CD14-positive monocyte (primary cell): ENCODE measurements around the gene PARVG. TPM values are rescaled to one million over a fixed set of nuclear protein-coding genes. Genes with fewer than 3 reads are reported as not detected.

Source experiments
- DNase-seq, 3 donors: peaks; one replicate each; pipeline ENCODE4 v3.0.0-alpha.2; 2011 to 2022
- H2AFZ ChIP-seq: 2 replicates; pipeline ENCODE4 v1.6.0; 2012; ENCODE audit warnings: mild to moderate bottlenecking, low read depth, low read length, inconsistent platforms; ENCODE audit not compliant: insufficient read depth, poor library complexity, severe bottlenecking
- H3K27ac ChIP-seq, 2 donors: 1 replicate in 1 of 2; 2 replicates in 1 of 2; pipeline ENCODE4 v1.5.1; 2012 to 2013; ENCODE audit warnings: low read length in 2 of 2, control low read depth in 1 of 2, inconsistent platforms in 1 of 2, low read depth in 1 of 2, mild to moderate bottlenecking in 1 of 2
- H3K27me3 ChIP-seq, 2 donors: one replicate each; pipeline versions ENCODE4 v1.6.0 to v1.6.1; 2011 to 2013; ENCODE audit warnings: low read length in 2 of 2; ENCODE audit not compliant: control insufficient read depth in 2 of 2, insufficient read depth in 2 of 2
- H3K36me3 ChIP-seq, 2 donors: replicated peaks in 1 of 2; 1 replicate in 1 of 2; 2 replicates in 1 of 2; pipeline versions ENCODE4 v1.5.1 to v1.6.1; 2012 to 2013; ENCODE audit warnings: low read length in 2 of 2, control low read depth in 1 of 2, inconsistent platforms in 1 of 2, mild to moderate bottlenecking in 1 of 2; ENCODE audit not compliant: insufficient read depth in 2 of 2, control insufficient read depth in 1 of 2
- H3K4me1 ChIP-seq, 2 donors: 1 replicate in 1 of 2; 2 replicates in 1 of 2; pipeline versions ENCODE4 v1.5.1 to v1.6.1; 2012 to 2013; ENCODE audit warnings: low read length in 2 of 2, control low read depth in 1 of 2, inconsistent platforms in 1 of 2, mild to moderate bottlenecking in 1 of 2, moderate library complexity in 1 of 2; ENCODE audit not compliant: insufficient read depth in 2 of 2, control insufficient read depth in 1 of 2
- H3K4me2 ChIP-seq: replicated peaks from 2 replicates; pipeline ENCODE3; 2012; ENCODE audit warnings: low read length, moderate library complexity, mild to moderate bottlenecking; ENCODE audit not compliant: poor library complexity, severe bottlenecking; ENCODE audit errors: extremely low read depth
- H3K4me3 ChIP-seq, 3 experiments: fragments of 200-600 bp in 1 of 3; sonication (generic) in 1 of 3; replicated peaks in 1 of 3; 1 replicate in 2 of 3; 2 replicates in 1 of 3; pipeline ENCODE4 v1.5.1; 2011 to 2013; ENCODE audit warnings: low read length in 3 of 3, mild to moderate bottlenecking in 3 of 3, control low read depth in 2 of 3, low read depth in 2 of 3, inconsistent platforms in 1 of 3, moderate library complexity in 1 of 3
- H3K79me2 ChIP-seq: 2 replicates; pipeline ENCODE4 v1.6.0; 2012; ENCODE audit warnings: mild to moderate bottlenecking, control low read depth, inconsistent platforms, low read length, moderate library complexity; ENCODE audit not compliant: insufficient read depth
- H3K9ac ChIP-seq: 2 replicates; pipeline ENCODE4 v1.6.0; 2017; ENCODE audit warnings: low read length, mild to moderate bottlenecking; ENCODE audit not compliant: insufficient read depth, poor library complexity, severe bottlenecking
- H3K9me3 ChIP-seq, 2 donors: replicated peaks in 1 of 2; 1 replicate in 1 of 2; 2 replicates in 1 of 2; pipeline versions ENCODE4 v1.5.1 to v1.6.1; 2012 to 2013; ENCODE audit warnings: low read length in 2 of 2, control low read depth in 1 of 2; ENCODE audit not compliant: control insufficient read depth in 1 of 2, insufficient read depth in 1 of 2
- H4K20me1 ChIP-seq: 2 replicates; pipeline ENCODE4 v1.6.0; 2012; ENCODE audit warnings: mild to moderate bottlenecking, low read length, control low read depth, moderate library complexity; ENCODE audit not compliant: insufficient read depth
- H3K27ac Mint-ChIP-seq, 7 donors: one replicate each; pipeline ENCODE4 v1.8.0; 2020; ENCODE audit warnings: mild to moderate bottlenecking in 7 of 7, mixed read lengths in 7 of 7, moderate library complexity in 6 of 7, inconsistent platforms in 2 of 7
- H3K27me3 Mint-ChIP-seq, 3 donors: one replicate each; pipeline ENCODE4 v1.8.0; 2021 to 2022; ENCODE audit warnings: low read depth in 3 of 3, mild to moderate bottlenecking in 3 of 3, mixed read lengths in 3 of 3, moderate library complexity in 3 of 3, inconsistent platforms in 1 of 3
- H3K36me3 Mint-ChIP-seq, 2 donors: one replicate each; pipeline ENCODE4 v1.8.0; 2020; ENCODE audit warnings: mixed read lengths in 2 of 2, inconsistent platforms in 1 of 2, mild to moderate bottlenecking in 1 of 2
- H3K4me1 Mint-ChIP-seq: one replicate; pipeline ENCODE4 v1.8.0; 2020; ENCODE audit warnings: mild to moderate bottlenecking, mixed read lengths
- H3K4me3 Mint-ChIP-seq, 2 donors: one replicate each; pipeline ENCODE4 v1.8.0; 2020; ENCODE audit warnings: mild to moderate bottlenecking in 2 of 2, mixed read lengths in 2 of 2, moderate library complexity in 1 of 2
- H3K9me3 Mint-ChIP-seq, 7 donors: one replicate each; pipeline ENCODE4 v1.8.0; 2020 to 2022; ENCODE audit warnings: mixed read lengths in 7 of 7, mild to moderate bottlenecking in 6 of 7, moderate library complexity in 6 of 7, inconsistent platforms in 2 of 7
- CTCF ChIP-seq: fragments of 200-600 bp; IDR thresholded peaks from one replicate; pipeline ENCODE4 v1.8.0; 2022; ENCODE audit warnings: antibody characterized with exemption, mild to moderate bottlenecking
- WGBS: methylation state at CpG from one replicate; pipeline ENCODE4 v1.1.5; 2013; ENCODE audit warnings: missing lambda C conversion rate; ENCODE audit not compliant: insufficient coverage; 5-methylcytosine and 5-hydroxymethylcytosine counted together
- intact Hi-C, 2 donors: fragments of 100-400 bp; cut with micrococcal nuclease; formaldehyde crosslinking; loops; one replicate each; pipeline versions ENCODE4 v1.15.0 to v1.15.1; 2023
- polyA plus RNA-seq, 3 donors: library from polyadenylated mRNA; depleted of rRNA in 1 of 3; unstranded in 2 of 3; stranded (reverse) in 1 of 3; fragments of 300-500 nt in 2 of 3; fragments of >200 nt in 1 of 3; fragmentation: Illumina TruSeq in 2 of 3; gene quantifications; 1 replicate in 2 of 3; 2 replicates in 1 of 3; pipeline ENCODE4 v1.2.3, GENCODE V29; 2012 to 2021

The PARVG gene
- polyA plus RNA-seq, 3 donors = 169 to 577 (median 190) TPM

- TF ChIP-seq CTCF = no peak
- Histone ChIP-seq H4K20me1 (peaks cover 30% of the 10 kb centered on the region), H3K9ac (peak overlapping the region; percentile 95), H3K27me3 (no peaks in the 10 kb centered on the region), H3K36me3 (peaks cover 25 to 30% of the 10 kb centered on the region in 2 donors), H3K79me2 (peaks cover 63% of the 10 kb centered on the region), H3K9me3 (no peaks in the 10 kb centered on the region), H3K4me3 (peak overlapping the region; percentile 56 to 90 (median 86)), H2AFZ (peak overlapping the region; percentile 82), H3K4me1 (peaks cover 32 to 44% of the 10 kb centered on the region in 2 donors), H3K4me2 (peak overlapping the region; percentile 97), H3K27ac (peak overlapping the region; percentile 93 to 97)
- Mint-ChIP-seq H3K27ac (peak overlapping the region; percentile 96 to 100 (median 98)), H3K9me3 (no peaks in the 10 kb centered on the region), H3K27me3 (no peaks in the 10 kb centered on the region), H3K4me3 (peak overlapping the region; percentile 90 to 95), H3K36me3 (peaks cover 28 to 32% of the 10 kb centered on the region in 2 donors), H3K4me1 (peaks cover 35% of the 10 kb centered on the region)
- peak; percentile 60 to 73 (median 67) for DNase-seq
- intact Hi-C loops = loop anchor here (5.0 to 10.0 kb wide), 3 partner anchors 114 to 444 kb away; partner anchors contain the start of gene RTL6 (in 1 of the 2)
- WGBS = under 1% methylated on average over 30 of the region's 40 CpGs
These were observed 547 bp downstream of the PARVG start for GRCh38 chr22:44181033-44181911.

GRCh38 chr22:44181912-44182587, 1.3 kb downstream of the PARVG start:
- peak overlapping the region; percentile 90 to 95 for H3K4me3 Mint-ChIP-seq
- peak overlapping the region; percentile 93 to 97 for H3K27ac ChIP-seq
- H3K36me3 ChIP-seq = peaks cover 29 to 38% of the 10 kb centered on the region in 2 donors
- peak overlapping the region; percentile 95 for H3K9ac ChIP-seq
- peak overlapping the region; percentile 97 for H3K4me2 ChIP-seq
- peaks cover 35% of the 10 kb centered on the region for H3K4me1 Mint-ChIP-seq
- peak overlapping the region; percentile 82 for H2AFZ ChIP-seq
- peak overlapping the region; percentile 56 to 90 (median 86) for H3K4me3 ChIP-seq
- H3K9me3 ChIP-seq = no peaks in the 10 kb centered on the region
- no peaks in the 10 kb centered on the region for H3K27me3 ChIP-seq
- 0% methylated on average over 12 of the region's 17 CpGs for WGBS
- H3K4me1 ChIP-seq = peaks cover 32 to 44% of the 10 kb centered on the region in 2 donors
- H3K36me3 Mint-ChIP-seq = peaks cover 31 to 35% of the 10 kb centered on the region in 2 donors
- H4K20me1 ChIP-seq = peaks cover 38% of the 10 kb centered on the region
- DNase-seq = peak; percentile 23 to 63 (median 34)
- peak overlapping the region; percentile 96 to 100 (median 98) for H3K27ac Mint-ChIP-seq
- H3K27me3 Mint-ChIP-seq = no peaks in the 10 kb centered on the region
- peaks cover 70% of the 10 kb centered on the region for H3K79me2 ChIP-seq
- intact Hi-C loops = loop anchor here (5.0 to 10.0 kb wide), 3 partner anchors 115 to 443 kb away; partner anchors contain the start of gene RTL6 (in 1 of the 2)
- H3K9me3 Mint-ChIP-seq = no peaks in the 10 kb centered on the region
- TF ChIP-seq CTCF = peak; percentile 24
